ENCODE data around the gene KCNJ16. TPM values are rescaled to one million over a fixed set of nuclear protein-coding genes. Genes with fewer than 3 reads are reported as not detected.

Gene KCNJ16
- total RNA-seq, 2 experiments from 2014 or later = not detected

- POLR2A ChIA-PET = no interaction called here
- H3K27me3 Mint-ChIP-seq (ENCODE audit: low read depth) = no peaks in the 10 kb centered on the region
- CTCF ChIA-PET = no interaction called here
Measured at GRCh38 chr17:70104791-70105523, 29.9 kb downstream of the KCNJ16 start.

GRCh38 chr17:70105641-70106040 lies 30.6 kb downstream of the KCNJ16 start:
- ChIA-PET CTCF (interaction anchor here (0.5 kb wide), 1 partner anchor 17 kb away, joined by 3 read pairs; no protein-coding TSS in a partner anchor), POLR2A (no interaction called here)
- Mint-ChIP-seq H3K27ac (no peak overlapping the region), H3K4me1 (ENCODE audit: low read depth) (no peaks in the 10 kb centered on the region), H3K36me3 (ENCODE audit: low read depth) (no peaks in the 10 kb centered on the region), H3K4me3 (no peak overlapping the region), H3K27me3 (ENCODE audit: low read depth) (peaks cover 2% of the 10 kb centered on the region), H3K9me3 (ENCODE audit: insufficient read depth) (no peaks in the 10 kb centered on the region)
- ATAC-seq = no peak
- DNase-seq = no peak

More at GRCh38 chr17:70104791-70105523, 29.9 kb downstream of the KCNJ16 start:
- Mint-ChIP-seq H3K4me1 (ENCODE audit: low read depth) (no peaks in the 10 kb centered on the region), H3K9me3 (ENCODE audit: insufficient read depth) (no peaks in the 10 kb centered on the region), H3K36me3 (ENCODE audit: low read depth) (no peaks in the 10 kb centered on the region), H3K27ac (no peak overlapping the region), H3K4me3 (no peak overlapping the region)
- DNase-seq = no peak
- no peak for ATAC-seq

- no peak overlapping the region for H3K4me3 Mint-ChIP-seq
- POLR2A ChIA-PET = no interaction called here
Measured at GRCh38 chr17:70106551-70106950, 31.5 kb downstream of the KCNJ16 start.

GRCh38 chr17:70107441-70107840 lies 32.4 kb downstream of the KCNJ16 start:
- no peak overlapping the region for H3K4me3 Mint-ChIP-seq
- ATAC-seq = no peak
- H3K27me3 Mint-ChIP-seq (ENCODE audit: low read depth) = peaks cover 2% of the 10 kb centered on the region
- H3K27ac Mint-ChIP-seq = no peak overlapping the region
- H3K4me1 Mint-ChIP-seq (ENCODE audit: low read depth) = no peaks in the 10 kb centered on the region
- DNase-seq = no peak
- POLR2A ChIA-PET = no interaction called here
- H3K36me3 Mint-ChIP-seq (ENCODE audit: low read depth) = no peaks in the 10 kb centered on the region
- CTCF ChIA-PET = no interaction called here
- no peaks in the 10 kb centered on the region for H3K9me3 Mint-ChIP-seq (ENCODE audit: insufficient read depth)

More at GRCh38 chr17:70106551-70106950, 31.5 kb downstream of the KCNJ16 start:
- Mint-ChIP-seq H3K9me3 (ENCODE audit: insufficient read depth) (no peaks in the 10 kb centered on the region), H3K36me3 (ENCODE audit: low read depth) (no peaks in the 10 kb centered on the region), H3K4me1 (ENCODE audit: low read depth) (no peaks in the 10 kb centered on the region), H3K27ac (no peak overlapping the region), H3K27me3 (ENCODE audit: low read depth) (peaks cover 2% of the 10 kb centered on the region)
- DNase-seq (no peak), ATAC-seq (no peak)
- CTCF ChIA-PET = interaction anchor here (0.5 kb wide), 1 partner anchor 18 kb away, joined by 3 read pairs; no protein-coding TSS in a partner anchor

- ChIA-PET CTCF (no interaction called here), POLR2A (no interaction called here)
- DNase-seq (no peak), ATAC-seq (no peak)
- H3K4me3 Mint-ChIP-seq = no peak overlapping the region
- no peak overlapping the region for H3K27ac Mint-ChIP-seq
- H3K4me1 Mint-ChIP-seq (ENCODE audit: low read depth) = no peaks in the 10 kb centered on the region
- no peaks in the 10 kb centered on the region for H3K9me3 Mint-ChIP-seq (ENCODE audit: insufficient read depth)
- peaks cover 2% of the 10 kb centered on the region for H3K27me3 Mint-ChIP-seq (ENCODE audit: low read depth)
- H3K36me3 Mint-ChIP-seq (ENCODE audit: low read depth) = no peaks in the 10 kb centered on the region
Measured at GRCh38 chr17:70107904-70108565, 33.0 kb downstream of the KCNJ16 start.

- Mint-ChIP-seq H3K36me3 (ENCODE audit: low read depth) (no peaks in the 10 kb centered on the region), H3K9me3 (ENCODE audit: insufficient read depth) (no peaks in the 10 kb centered on the region), H3K27ac (no peak overlapping the region), H3K27me3 (ENCODE audit: low read depth) (peaks cover 2% of the 10 kb centered on the region), H3K4me1 (ENCODE audit: low read depth) (no peaks in the 10 kb centered on the region), H3K4me3 (no peak overlapping the region)
- DNase-seq = no peak
- no peak for ATAC-seq
- POLR2A ChIA-PET = no interaction called here
- CTCF ChIA-PET = no interaction called here
Measured at GRCh38 chr17:70109497-70109896, 34.5 kb downstream of the KCNJ16 start.

GRCh38 chr17:70110443-70110880 lies 35.4 kb downstream of the KCNJ16 start:
- H3K9me3 Mint-ChIP-seq (ENCODE audit: insufficient read depth) = no peaks in the 10 kb centered on the region
- ChIA-PET CTCF (no interaction called here), POLR2A (no interaction called here)
- ATAC-seq (no peak), DNase-seq (no peak)
- H3K27ac Mint-ChIP-seq = no peak overlapping the region
- no peaks in the 10 kb centered on the region for H3K4me1 Mint-ChIP-seq (ENCODE audit: low read depth)
- H3K4me3 Mint-ChIP-seq = no peak overlapping the region
- peaks cover 2% of the 10 kb centered on the region for H3K27me3 Mint-ChIP-seq (ENCODE audit: low read depth)
- H3K36me3 Mint-ChIP-seq (ENCODE audit: low read depth) = no peaks in the 10 kb centered on the region

- ChIA-PET CTCF (no interaction called here), POLR2A (no interaction called here)
- no peak for ATAC-seq
- no peaks in the 10 kb centered on the region for H3K9me3 Mint-ChIP-seq (ENCODE audit: insufficient read depth)
- H3K27ac Mint-ChIP-seq = no peak overlapping the region
- H3K4me1 Mint-ChIP-seq (ENCODE audit: low read depth) = no peaks in the 10 kb centered on the region
- H3K27me3 Mint-ChIP-seq (ENCODE audit: low read depth) = peaks cover 2% of the 10 kb centered on the region
- DNase-seq = no peak
- no peaks in the 10 kb centered on the region for H3K36me3 Mint-ChIP-seq (ENCODE audit: low read depth)
- no peak overlapping the region for H3K4me3 Mint-ChIP-seq
Measured at GRCh38 chr17:70111201-70111600, 36.2 kb downstream of the KCNJ16 start.

- ChIA-PET CTCF (no interaction called here), POLR2A (no interaction called here)
- peaks cover 4% of the 10 kb centered on the region for H3K9me3 Mint-ChIP-seq (ENCODE audit: insufficient read depth)
- H3K36me3 Mint-ChIP-seq (ENCODE audit: low read depth) = no peaks in the 10 kb centered on the region
- no peak overlapping the region for H3K27ac Mint-ChIP-seq
- no peak for ATAC-seq
- H3K4me1 Mint-ChIP-seq (ENCODE audit: low read depth) = no peaks in the 10 kb centered on the region
- no peak for DNase-seq
- no peak overlapping the region for H3K4me3 Mint-ChIP-seq
- H3K27me3 Mint-ChIP-seq (ENCODE audit: low read depth) = peaks cover 2% of the 10 kb centered on the region
Measured at GRCh38 chr17:70114405-70114804, 39.4 kb downstream of the KCNJ16 start.

GRCh38 chr17:70115126-70115525 lies 40.1 kb downstream of the KCNJ16 start:
- Mint-ChIP-seq H3K4me1 (ENCODE audit: low read depth) (no peaks in the 10 kb centered on the region), H3K9me3 (ENCODE audit: insufficient read depth) (peaks cover 4% of the 10 kb centered on the region), H3K27ac (no peak overlapping the region), H3K4me3 (no peak overlapping the region), H3K27me3 (ENCODE audit: low read depth) (peaks cover 2% of the 10 kb centered on the region), H3K36me3 (ENCODE audit: low read depth) (no peaks in the 10 kb centered on the region)
- DNase-seq (no peak), ATAC-seq (no peak)
- ChIA-PET CTCF (no interaction called here), POLR2A (no interaction called here)

- Mint-ChIP-seq H3K36me3 (ENCODE audit: low read depth) (no peaks in the 10 kb centered on the region), H3K9me3 (ENCODE audit: insufficient read depth) (peaks cover 4% of the 10 kb centered on the region), H3K4me3 (no peak overlapping the region), H3K27me3 (ENCODE audit: low read depth) (no peaks in the 10 kb centered on the region), H3K4me1 (ENCODE audit: low read depth) (no peaks in the 10 kb centered on the region), H3K27ac (no peak overlapping the region)
- no peak for ATAC-seq
- CTCF ChIA-PET = no interaction called here
- DNase-seq = no peak
- POLR2A ChIA-PET = no interaction called here
Measured at GRCh38 chr17:70116919-70117318, 41.9 kb downstream of the KCNJ16 start.

- ATAC-seq = no peak
- DNase-seq = no peak
- ChIA-PET POLR2A (no interaction called here), CTCF (no interaction called here)
- H3K27ac Mint-ChIP-seq = no peak overlapping the region
- H3K27me3 Mint-ChIP-seq (ENCODE audit: low read depth) = no peaks in the 10 kb centered on the region
- peaks cover 4% of the 10 kb centered on the region for H3K9me3 Mint-ChIP-seq (ENCODE audit: insufficient read depth)
- no peak overlapping the region for H3K4me3 Mint-ChIP-seq
- no peaks in the 10 kb centered on the region for H3K4me1 Mint-ChIP-seq (ENCODE audit: low read depth)
- H3K36me3 Mint-ChIP-seq (ENCODE audit: low read depth) = no peaks in the 10 kb centered on the region
Measured at GRCh38 chr17:70119545-70119944, 44.5 kb downstream of the KCNJ16 start.
